Camera-type eye (tissue), 1 donor: Measurements from ENCODE around the gene GPR158. TPM values are rescaled to one million over a fixed set of nuclear protein-coding genes. Genes with fewer than 3 reads are reported as not detected.

ENCODE experiments used
- total RNA-seq: library from RNA; depleted of rRNA; stranded (reverse); fragments of >200 nt; gene quantifications from one replicate; pipeline ENCODE4 v1.2.3, GENCODE V29; 2014

GPR158 gene
- 4.9 TPM for total RNA-seq

GRCh38 chr10:25174461-25175230 is at the start of gene GPR158:
TSS of gene GPR158 (plus strand) at chr10:25175001. CDS start at chr10:25175421, 420 bp downstream.

Other genes starting within 250 kb of the GPR158 start
- 29.0 TPM for gene PRTFDC1, start 222.4 kb upstream of the GPR158 start, total RNA-seq
- 1.7 TPM for gene ENKUR, start 158.8 kb upstream of the GPR158 start, total RNA-seq
- 13.0 TPM for gene THNSL1, start 158.4 kb upstream of the GPR158 start, total RNA-seq